ENCODE measurements around the gene ADAM12.
A peak's percentile ranks its signal among the peaks of the same experiment; 100 is the strongest.

The ADAM12 gene

DNA sequence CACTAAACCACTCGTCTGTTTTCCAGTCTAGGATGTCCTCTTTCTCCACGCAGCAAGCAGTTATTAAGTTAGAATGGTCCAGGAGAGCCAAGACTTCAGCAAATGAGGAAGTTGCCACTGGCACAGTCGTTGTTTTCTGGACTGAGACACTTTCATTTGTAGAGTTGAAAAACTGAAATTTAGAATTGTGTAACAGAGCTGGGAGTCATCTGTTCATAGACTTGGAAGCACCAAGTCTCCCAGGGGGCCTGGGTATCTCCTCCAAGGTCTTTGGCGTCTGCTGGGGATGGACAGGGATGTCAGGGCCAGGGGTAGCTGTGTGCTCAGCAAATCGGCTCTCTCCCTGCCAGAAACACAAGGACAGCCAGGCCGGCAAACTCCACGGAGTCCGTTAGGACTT, 283.5 kb downstream of the ADAM12 start:
- DNase-seq (ENCODE audit: low read depth) = peak; percentile 41
- TF ChIP-seq, protein P1, sequence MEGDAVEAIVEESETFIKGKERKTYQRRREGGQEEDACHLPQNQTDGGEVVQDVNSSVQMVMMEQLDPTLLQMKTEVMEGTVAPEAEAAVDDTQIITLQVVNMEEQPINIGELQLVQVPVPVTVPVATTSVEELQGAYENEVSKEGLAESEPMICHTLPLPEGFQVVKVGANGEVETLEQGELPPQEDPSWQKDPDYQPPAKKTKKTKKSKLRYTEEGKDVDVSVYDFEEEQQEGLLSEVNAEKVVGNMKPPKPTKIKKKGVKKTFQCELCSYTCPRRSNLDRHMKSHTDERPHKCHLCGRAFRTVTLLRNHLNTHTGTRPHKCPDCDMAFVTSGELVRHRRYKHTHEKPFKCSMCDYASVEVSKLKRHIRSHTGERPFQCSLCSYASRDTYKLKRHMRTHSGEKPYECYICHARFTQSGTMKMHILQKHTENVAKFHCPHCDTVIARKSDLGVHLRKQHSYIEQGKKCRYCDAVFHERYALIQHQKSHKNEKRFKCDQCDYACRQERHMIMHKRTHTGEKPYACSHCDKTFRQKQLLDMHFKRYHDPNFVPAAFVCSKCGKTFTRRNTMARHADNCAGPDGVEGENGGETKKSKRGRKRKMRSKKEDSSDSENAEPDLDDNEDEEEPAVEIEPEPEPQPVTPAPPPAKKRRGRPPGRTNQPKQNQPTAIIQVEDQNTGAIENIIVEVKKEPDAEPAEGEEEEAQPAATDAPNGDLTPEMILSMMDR (conservative IDR thresholded peaks at IDR 0.05; ENCODE audit: control insufficient read depth, insufficient read depth, low read depth, low read length) = no peak
- no peak overlapping the region for H3K4me3 ChIP-seq (ENCODE audit: control insufficient read depth, low read depth, low read length)

DNA sequence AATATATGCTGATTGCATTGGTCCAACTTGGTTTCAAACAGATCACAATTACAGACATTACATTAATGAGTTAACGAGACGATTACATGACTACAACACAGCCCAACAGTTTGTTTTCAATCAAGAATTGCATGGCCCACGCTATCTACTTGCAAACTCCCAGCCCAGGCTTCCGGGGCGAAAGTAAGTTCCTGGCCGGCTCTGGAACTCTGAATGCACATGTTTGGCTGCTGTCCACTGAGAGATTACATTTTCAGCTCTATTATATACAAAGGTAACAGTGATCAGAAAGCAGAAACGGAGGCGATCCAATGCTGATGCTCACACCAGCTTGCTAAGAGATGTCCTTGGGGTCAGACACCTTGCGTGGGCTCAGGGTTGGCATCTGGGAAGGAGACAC, 285.6 kb downstream of the ADAM12 start:
- TF ChIP-seq, protein P1 (conservative IDR thresholded peaks at IDR 0.05; ENCODE audit: control insufficient read depth, insufficient read depth, low read depth, low read length) = no peak
- no peak overlapping the region for H3K4me3 ChIP-seq (ENCODE audit: control insufficient read depth, low read depth, low read length)
- DNase-seq (ENCODE audit: low read depth) = no peak

DNA sequence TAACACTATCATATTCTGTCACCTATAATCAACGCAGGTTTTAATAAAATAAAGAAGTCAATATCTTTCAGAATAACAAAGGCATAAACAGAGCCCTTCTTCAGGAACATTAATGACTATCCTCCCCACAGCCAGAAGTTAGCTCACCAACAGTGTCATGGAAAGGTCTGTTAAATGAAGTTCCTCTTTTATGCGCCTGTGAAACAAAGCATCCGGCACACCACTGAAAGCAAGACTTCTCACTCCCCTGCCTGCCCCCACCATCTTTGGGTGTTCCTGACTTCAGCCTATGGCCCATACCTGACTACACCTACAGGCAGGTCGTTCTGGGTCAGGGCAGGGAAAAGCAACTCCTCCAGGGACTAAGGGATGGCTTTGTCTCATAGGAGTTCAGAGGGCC, 286.5 kb downstream of the ADAM12 start:
- no peak overlapping the region for H3K4me3 ChIP-seq (ENCODE audit: control insufficient read depth, low read depth, low read length)
- no peak for DNase-seq (ENCODE audit: low read depth)
- TF ChIP-seq, protein P1 (conservative IDR thresholded peaks at IDR 0.05; ENCODE audit: control insufficient read depth, insufficient read depth, low read depth, low read length) = no peak

DNA sequence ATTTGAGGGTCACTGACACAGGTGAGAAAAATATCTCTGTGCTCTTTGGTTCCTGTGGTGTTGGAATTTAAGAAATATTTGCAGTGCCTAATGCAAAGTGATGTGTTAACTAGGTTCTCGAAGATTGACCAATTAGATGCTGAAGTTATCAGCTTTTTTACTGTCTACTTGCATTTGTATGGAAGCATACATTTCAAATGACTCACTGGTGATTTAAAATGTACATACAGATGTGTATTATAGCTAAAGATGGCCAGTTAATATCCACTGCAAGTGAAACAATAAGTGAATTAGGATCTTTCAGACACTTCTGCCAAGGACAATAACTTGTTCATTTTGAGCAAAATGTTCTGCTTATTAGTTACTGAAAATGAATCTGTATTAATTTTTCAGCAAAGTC, 287.0 kb downstream of the ADAM12 start:
- TF ChIP-seq, protein P1 (conservative IDR thresholded peaks at IDR 0.05; ENCODE audit: control insufficient read depth, insufficient read depth, low read depth, low read length) = no peak
- no peak for DNase-seq (ENCODE audit: low read depth)
- no peak overlapping the region for H3K4me3 ChIP-seq (ENCODE audit: control insufficient read depth, low read depth, low read length)

DNA sequence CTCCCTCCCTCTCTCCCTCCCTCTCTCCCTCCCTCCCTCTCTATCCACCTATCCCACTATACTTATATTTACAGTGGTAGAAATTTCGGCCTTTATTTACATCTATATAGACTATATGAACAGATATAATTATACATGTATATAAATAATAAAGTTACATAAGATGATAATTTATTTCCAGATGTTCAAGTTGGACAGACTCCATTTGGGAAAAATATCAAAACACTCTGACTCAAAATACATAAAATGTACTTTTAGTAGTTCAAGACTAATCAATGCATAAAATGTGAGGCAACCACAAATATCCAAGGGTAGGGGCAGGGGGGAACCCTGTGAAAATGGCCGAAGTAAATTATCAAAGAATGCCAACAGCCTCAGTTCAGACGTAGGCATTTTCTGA, 288.9 kb downstream of the ADAM12 start:
- no peak overlapping the region for H3K4me3 ChIP-seq (ENCODE audit: control insufficient read depth, low read depth, low read length)
- DNase-seq (ENCODE audit: low read depth) = no peak
- TF ChIP-seq, protein P1 (conservative IDR thresholded peaks at IDR 0.05; ENCODE audit: control insufficient read depth, insufficient read depth, low read depth, low read length) = no peak

DNA sequence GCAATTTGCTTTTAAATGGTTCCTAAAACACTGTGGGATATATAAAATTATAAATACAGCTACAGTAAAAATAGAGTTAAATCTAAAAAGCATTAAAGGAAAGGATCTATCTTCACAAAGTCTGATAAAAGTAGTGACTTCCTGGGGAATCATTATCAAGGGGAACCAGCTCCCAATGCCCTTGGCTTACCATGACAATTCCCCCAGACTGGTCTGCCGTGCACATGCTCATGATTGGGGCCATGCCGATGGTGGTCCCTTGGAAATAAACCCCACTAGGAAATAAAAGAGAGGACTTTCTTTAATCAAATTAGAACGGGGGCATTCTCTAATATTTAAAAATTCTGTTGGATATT, 290.1 kb downstream of the ADAM12 start:
- no peak overlapping the region for H3K4me3 ChIP-seq (ENCODE audit: control insufficient read depth, low read depth, low read length)
- no peak for DNase-seq (ENCODE audit: low read depth)
- TF ChIP-seq, protein P1 (conservative IDR thresholded peaks at IDR 0.05; ENCODE audit: control insufficient read depth, insufficient read depth, low read depth, low read length) = no peak

DNA sequence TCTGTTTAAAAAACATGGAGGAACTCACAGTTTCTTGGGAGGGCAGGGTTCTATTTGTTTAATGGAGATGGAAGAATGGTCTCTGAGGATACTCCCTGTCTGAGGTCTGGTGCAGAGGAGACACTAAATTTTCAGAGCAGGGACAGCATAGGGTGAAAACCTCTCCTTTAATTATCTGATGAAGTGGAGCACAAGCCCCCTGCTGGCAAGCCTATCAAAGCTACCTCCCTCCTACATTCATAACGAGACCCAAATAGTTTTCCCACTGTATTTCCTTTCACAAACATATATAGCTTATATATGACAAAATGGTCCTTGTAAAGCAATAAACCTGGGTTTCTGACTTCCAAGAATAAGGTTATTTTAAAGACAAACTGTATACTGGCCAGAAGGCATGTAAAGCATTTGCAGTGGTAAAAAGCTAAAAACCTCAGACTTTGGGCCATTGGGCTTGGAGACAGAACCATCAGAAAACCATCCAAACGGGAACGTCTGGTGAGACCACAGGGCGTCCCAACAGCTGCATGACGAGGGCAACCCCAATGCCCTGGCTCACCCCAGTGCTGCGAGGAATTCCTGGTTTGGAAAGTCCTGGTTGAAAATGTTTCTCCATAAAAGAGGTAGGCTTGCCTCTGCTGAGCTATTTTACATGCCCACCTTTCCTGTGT, 290.6 kb downstream of the ADAM12 start:
- H3K4me3 ChIP-seq (ENCODE audit: control insufficient read depth, low read depth, low read length) = no peak overlapping the region
- no peak for DNase-seq (ENCODE audit: low read depth)
- TF ChIP-seq, protein P1 (conservative IDR thresholded peaks at IDR 0.05; ENCODE audit: control insufficient read depth, insufficient read depth, low read depth, low read length) = peak; percentile 27

Measured in fibroblast of mammary gland (primary cell).